HUES48 (cell line): Measurements from ENCODE around the gene ABI3.
A peak's percentile ranks its signal among the peaks of the same experiment; 100 is the strongest.
"Not testable (repeated sequence)": the region's sequence is repeated elsewhere in the genome, so short reads cannot be mapped to it uniquely, and the experiment has no call there.

ENCODE experiments used
- H3K27ac ChIP-seq: one replicate; pipeline ENCODE4 v1.7.0; 2013; ENCODE audit warnings: low read depth, low read length, inconsistent platforms
- H3K27me3 ChIP-seq: 2 replicates; pipeline ENCODE4 v1.6.1; 2013; ENCODE audit warnings: mild to moderate bottlenecking, low read length; ENCODE audit not compliant: control insufficient read depth, insufficient read depth
- H3K36me3 ChIP-seq: 2 replicates; pipeline ENCODE4 v1.6.1; 2013; ENCODE audit warnings: low read length; ENCODE audit not compliant: control insufficient read depth, insufficient read depth
- H3K4me1 ChIP-seq: 2 replicates; pipeline ENCODE4 v1.6.1; 2013; ENCODE audit warnings: mild to moderate bottlenecking, low read length; ENCODE audit not compliant: control insufficient read depth, insufficient read depth
- H3K4me3 ChIP-seq: 2 replicates; pipeline ENCODE4 v1.5.1; 2013; ENCODE audit warnings: mild to moderate bottlenecking, low read depth, low read length
- H3K9ac ChIP-seq: 2 replicates; pipeline ENCODE4 v1.6.1; 2013; ENCODE audit warnings: mild to moderate bottlenecking, low read depth, low read length, moderate library complexity
- H3K9me3 ChIP-seq: 2 replicates; pipeline ENCODE4 v1.6.1; 2013; ENCODE audit warnings: low read length; ENCODE audit not compliant: control insufficient read depth, insufficient read depth

Gene ABI3

DNA sequence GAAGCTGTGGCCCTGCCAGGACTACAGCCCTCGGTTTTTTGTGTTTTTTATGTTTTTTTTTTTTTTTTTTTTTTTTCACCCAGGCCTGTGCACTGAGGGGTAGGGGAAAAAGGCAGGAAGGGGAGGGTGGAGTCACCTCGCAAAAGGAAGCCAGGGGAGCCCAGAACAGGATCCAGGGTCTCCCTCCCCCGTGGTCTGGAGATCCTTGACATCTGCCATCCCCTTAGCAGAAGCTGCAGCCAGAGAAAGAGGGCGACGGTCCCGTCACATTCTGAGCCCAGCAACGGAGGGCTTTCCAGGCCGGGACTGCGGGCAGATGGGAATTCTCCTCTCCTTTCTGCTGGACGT is 49.1 kb downstream of the ABI3 start:
- no peaks in the 10 kb centered on the region for H3K9me3 ChIP-seq
- no peak overlapping the region for H3K27ac ChIP-seq
- H3K9ac ChIP-seq: no peak overlapping the region

DNA sequence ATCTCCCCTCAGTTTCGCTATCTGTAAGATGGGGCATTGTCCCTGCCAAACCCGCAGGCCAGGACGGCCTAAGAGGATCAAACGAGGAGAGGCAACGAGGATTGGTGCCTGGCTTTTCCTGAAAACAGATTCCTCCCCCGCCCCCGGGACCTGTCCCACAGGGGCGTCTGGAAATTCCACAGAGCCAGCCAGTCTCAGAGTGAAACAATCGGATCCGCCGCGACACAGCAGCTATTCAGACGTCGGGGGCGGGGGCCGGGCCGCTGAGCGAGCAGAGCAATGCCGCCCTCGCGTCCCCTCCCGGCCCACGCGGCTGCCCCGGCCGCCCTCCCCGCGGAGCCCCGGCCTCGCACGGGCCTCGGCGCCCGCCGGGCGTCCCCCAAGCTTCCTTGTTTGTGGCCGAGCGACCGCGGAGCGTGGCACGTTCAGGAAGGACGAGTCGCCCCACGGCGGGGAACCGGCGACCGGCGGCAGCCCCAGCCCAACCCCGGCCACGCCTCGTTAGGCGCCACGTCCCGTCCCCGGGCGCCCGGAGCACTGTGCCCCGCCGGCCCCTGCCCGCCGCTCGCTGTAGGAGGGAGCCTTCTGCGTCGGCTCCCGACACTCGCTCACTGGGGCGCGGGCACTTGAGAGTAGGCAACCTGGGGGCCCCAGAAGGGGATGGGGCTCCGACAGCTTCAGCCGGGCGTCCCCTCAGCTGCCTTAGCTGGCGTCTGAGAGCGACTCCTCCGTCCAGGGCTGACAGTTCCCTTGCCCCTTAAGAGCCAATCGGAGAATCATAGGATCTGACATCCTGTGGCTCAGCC is 49.7 kb downstream of the ABI3 start:
- H3K27me3 ChIP-seq: peaks cover 19% of the 10 kb centered on the region
- H3K27ac ChIP-seq: no peak overlapping the region
- H3K36me3 ChIP-seq: no peaks in the 10 kb centered on the region
- peaks cover 4% of the 10 kb centered on the region for H3K4me1 ChIP-seq
- no peak overlapping the region for H3K9ac ChIP-seq
- no peaks in the 10 kb centered on the region for H3K9me3 ChIP-seq
- H3K4me3 ChIP-seq: peak overlapping the region; percentile 57

More for the DNA sequence above, 49.1 kb downstream of the ABI3 start:
- Histone ChIP-seq H3K36me3 (no peaks in the 10 kb centered on the region), H3K4me1 (peaks cover 4% of the 10 kb centered on the region), H3K27me3 (peaks cover 19% of the 10 kb centered on the region), H3K4me3 (peak overlapping the region; percentile 57)

GRCh38 chr17:49260817-49261291 is 50.3 kb downstream of the ABI3 start:
- H3K27me3 ChIP-seq: peaks cover 19% of the 10 kb centered on the region
- peaks cover 4% of the 10 kb centered on the region for H3K4me1 ChIP-seq
- H3K4me3 ChIP-seq: peak overlapping the region; percentile 57
- no peak overlapping the region for H3K9ac ChIP-seq
- H3K27ac ChIP-seq: no peak overlapping the region
- no peaks in the 10 kb centered on the region for H3K9me3 ChIP-seq
- no peaks in the 10 kb centered on the region for H3K36me3 ChIP-seq

- not testable (repeated sequence) for H3K4me1 ChIP-seq, H3K36me3 ChIP-seq, H3K4me3 ChIP-seq, H3K27ac ChIP-seq, H3K9me3 ChIP-seq, H3K9ac ChIP-seq
- H3K27me3 ChIP-seq: peaks cover 19% of the 10 kb centered on the region
Measured at GRCh38 chr17:49261540-49261939, 51.0 kb downstream of the ABI3 start.

GRCh38 chr17:49266233-49266632 is 55.7 kb downstream of the ABI3 start:
- Histone ChIP-seq H3K4me1 (no peaks in the 10 kb centered on the region), H3K9me3 (no peaks in the 10 kb centered on the region), H3K27ac (no peak overlapping the region), H3K9ac (no peak overlapping the region), H3K27me3 (peaks cover 1% of the 10 kb centered on the region), H3K36me3 (no peaks in the 10 kb centered on the region), H3K4me3 (no peak overlapping the region)

DNA sequence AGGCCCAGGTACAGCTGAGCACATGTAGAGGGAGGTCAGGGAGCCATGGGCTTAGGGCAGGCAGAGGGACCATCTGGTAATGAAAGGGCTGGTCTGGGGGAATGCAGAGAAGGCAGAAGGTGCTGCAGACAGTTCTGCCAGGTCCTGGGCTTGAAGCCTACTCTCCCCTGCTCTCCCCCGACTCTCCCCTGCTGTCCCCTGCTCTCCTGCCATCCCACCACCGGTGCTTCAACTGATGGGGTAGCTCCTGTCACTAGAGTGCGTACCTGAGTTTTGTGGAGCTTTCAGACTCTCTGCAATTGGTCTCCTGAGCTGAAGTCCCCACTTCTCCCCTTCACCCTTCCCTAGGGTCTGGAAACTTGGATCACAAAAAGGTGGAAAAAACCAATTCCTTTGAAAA is 57.4 kb downstream of the ABI3 start:
- no peaks in the 10 kb centered on the region for H3K9me3 ChIP-seq
- no peak overlapping the region for H3K27ac ChIP-seq
- no peaks in the 10 kb centered on the region; the same call in 1 of the 2 replicates for H3K27me3 ChIP-seq
- no peak overlapping the region for H3K9ac ChIP-seq
- H3K4me3 ChIP-seq: no peak overlapping the region
- no peaks in the 10 kb centered on the region for H3K36me3 ChIP-seq
- H3K4me1 ChIP-seq: no peaks in the 10 kb centered on the region

- Histone ChIP-seq H3K36me3 (no peaks in the 10 kb centered on the region), H3K9ac (no peak overlapping the region), H3K27me3 (no peaks in the 10 kb centered on the region), H3K9me3 (no peaks in the 10 kb centered on the region), H3K4me1 (no peaks in the 10 kb centered on the region), H3K27ac (no peak overlapping the region), H3K4me3 (no peak overlapping the region)
Measured at GRCh38 chr17:49269356-49269755, 58.8 kb downstream of the ABI3 start.
